Eye (tissue), 1 donor: Measurements from ENCODE around the gene CNGB1.
A peak's percentile ranks its signal among the peaks of the same experiment; 100 is the strongest.
"Not testable (repeated sequence)": the region's sequence is repeated elsewhere in the genome, so short reads cannot be mapped to it uniquely, and the experiment has no call there.

Experiments used
- DNase-seq: peaks from one replicate; pipeline ENCODE4 v3.0.0-alpha.2; 2015

CNGB1 gene

DNA sequence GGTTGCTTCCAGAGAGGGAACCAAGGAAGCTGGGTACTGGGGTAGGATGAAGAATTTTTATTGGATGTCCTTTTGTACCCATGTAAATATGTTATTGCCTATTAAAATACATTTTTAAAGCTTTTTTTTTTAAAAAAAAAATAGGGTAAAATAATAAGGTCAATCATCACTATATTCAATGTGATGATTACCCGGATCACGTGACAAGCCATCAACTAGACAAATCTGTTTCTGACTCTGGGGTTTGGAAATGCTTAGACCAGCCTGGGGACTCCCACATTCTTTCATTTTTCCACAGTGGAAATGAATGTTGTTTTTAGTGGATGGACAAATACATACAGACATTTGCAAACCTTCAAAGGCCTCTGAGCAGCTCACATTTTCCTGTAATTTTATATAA, 88.7 kb downstream of the CNGB1 start:
- no peak for DNase-seq

DNA sequence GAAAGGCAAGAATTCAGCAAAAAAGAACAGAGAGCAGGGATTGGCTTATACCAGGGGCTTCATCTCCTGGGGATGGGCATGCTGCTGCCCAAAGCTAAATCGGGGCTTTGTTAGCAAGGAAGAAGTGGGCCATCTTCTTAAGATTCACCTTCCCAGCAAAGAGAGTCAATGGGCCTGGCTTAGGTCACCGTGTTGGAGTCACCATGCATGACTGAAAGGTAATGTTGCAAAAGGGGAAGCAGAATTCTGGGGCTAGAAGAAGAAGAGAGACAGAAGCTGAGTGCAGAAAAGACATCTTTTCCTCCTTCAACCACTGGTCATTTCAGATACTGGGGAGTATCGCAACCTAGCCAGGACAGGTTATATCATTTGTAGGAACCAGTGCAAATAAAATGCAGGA, 92.3 kb downstream of the CNGB1 start:
- no peak for DNase-seq

DNA sequence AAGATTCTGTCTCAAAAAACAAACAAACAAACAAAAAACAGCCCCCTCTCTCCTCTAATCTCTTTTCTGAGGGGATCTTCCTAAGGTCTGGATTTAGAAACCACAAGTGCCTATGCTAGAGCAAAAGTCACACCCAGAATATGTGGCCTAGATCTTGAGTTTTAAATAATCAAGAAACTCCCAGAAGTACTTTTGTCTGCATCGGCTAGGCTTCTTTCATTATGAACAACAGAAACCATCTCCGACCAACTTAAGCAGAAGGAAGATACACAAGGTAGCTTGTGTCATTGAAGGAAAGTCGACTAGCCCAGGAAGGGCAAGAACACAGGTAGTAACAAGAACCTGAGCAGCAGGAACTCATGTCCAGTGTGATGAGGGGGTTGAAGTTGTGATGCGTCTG, 94.7 kb downstream of the CNGB1 start:
- DNase-seq = no peak

DNA sequence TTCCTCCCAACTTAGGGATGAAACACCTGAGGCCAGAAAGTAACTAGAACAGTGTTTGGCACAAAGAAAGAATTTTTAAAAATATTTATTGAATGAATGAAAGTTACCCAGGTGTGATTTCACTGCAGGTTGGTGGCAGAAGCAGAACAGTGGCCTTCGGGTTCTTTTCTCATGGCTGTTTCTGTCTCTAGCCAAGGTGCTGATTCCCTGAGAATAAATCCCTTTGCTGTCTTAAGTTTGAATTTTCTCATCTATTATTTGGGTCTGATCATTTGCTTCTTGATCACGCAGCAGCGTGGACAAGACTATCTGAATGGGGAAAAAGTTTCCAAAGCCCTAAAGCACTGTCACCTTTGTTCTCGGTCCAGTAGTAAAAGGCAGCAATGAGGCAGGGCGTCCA, 95.6 kb downstream of the CNGB1 start:
- DNase-seq = no peak

DNA sequence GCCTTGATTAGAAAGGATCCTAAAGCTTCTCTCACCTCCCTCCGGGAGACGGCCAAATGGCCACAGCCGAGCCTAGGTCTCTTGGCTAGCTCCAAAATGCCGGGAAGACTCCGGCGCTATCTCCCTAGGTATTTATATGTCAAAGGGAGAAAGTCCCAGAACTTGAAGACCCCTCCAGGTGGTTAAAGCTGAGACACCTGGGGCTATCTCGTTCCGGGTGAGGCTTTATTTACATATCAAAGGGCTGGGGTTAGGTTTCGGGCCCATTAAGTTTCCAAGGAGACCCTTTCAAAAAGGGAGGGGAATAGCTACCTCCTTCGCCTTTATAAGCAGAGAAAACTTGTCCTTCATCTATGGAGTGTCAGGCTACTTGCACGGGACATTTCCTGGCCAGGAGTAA, 97.7 kb downstream of the CNGB1 start:
- no peak for DNase-seq

DNA sequence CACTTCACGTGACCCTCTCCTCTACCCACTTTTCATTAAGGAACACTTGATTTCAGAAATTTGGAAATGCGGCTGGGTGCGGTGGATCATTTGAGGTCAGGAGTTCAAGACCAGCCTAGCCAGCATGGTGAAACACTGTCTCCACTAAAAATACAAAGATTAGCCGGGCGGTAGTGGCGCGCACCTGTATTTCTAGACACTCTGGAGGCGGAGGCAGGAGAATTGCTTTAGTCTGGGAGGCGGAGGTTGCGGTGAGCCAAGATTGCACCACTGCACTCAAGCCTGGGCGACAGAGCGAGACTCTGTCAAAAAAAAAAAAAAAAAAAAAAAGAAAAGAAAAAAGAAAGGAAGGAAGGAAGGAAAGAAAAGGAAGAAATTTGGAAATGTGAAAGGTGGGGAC, 98.2 kb downstream of the CNGB1 start:
- DNase-seq = not testable (repeated sequence)

DNA sequence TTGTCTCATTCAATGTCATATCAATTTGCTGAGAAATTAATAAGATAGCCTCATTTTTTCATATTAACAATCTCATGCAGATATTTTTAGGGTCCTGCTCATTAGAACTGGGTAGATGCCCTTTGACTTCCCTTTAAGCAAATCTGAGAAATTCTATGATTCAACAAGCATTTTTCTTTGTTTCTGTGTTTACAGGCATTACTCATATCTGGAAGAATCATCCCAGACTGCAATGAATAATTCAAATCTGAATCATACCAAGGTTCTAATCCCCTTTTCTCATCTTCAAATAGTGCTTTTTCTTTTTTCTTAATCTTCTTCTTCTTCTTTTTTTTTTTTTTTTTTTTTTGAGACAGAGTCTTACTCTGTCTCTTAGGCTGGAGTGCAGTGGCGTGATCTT, 99.5 kb downstream of the CNGB1 start:
- DNase-seq = no peak

DNA sequence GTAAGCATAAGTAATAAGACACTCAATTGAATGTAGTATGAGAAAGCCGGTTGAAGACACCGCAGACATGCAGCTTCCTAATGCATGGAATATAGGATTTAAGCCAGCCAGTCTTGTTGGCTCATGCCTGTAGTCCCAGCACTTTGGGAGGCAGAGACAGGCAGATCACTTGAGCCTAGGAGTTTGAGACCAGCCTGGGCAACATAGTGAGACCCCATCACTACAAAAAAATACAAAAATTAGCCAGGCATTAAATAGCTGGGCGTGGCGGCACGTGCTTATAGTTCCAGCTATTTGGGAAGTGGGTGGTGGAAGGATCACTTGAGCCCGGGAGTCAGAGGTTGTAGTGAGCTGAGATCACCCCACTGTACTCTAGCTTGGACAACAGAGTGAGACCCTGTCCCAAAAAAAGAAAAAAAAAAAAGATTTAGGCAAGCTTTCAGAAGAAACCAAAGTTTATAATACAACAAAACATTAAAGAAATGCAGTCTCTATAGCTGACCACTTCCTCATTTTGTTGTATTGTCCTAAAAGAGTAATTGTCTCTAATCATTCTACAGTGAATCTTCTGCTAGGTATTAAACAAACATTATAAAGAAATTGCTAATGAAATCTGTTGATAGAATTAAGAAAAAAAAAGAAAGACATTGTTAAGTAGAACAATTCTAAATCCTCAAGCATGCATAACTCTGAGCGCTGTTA, 100.0 kb downstream of the CNGB1 start:
- DNase-seq = no peak

DNA sequence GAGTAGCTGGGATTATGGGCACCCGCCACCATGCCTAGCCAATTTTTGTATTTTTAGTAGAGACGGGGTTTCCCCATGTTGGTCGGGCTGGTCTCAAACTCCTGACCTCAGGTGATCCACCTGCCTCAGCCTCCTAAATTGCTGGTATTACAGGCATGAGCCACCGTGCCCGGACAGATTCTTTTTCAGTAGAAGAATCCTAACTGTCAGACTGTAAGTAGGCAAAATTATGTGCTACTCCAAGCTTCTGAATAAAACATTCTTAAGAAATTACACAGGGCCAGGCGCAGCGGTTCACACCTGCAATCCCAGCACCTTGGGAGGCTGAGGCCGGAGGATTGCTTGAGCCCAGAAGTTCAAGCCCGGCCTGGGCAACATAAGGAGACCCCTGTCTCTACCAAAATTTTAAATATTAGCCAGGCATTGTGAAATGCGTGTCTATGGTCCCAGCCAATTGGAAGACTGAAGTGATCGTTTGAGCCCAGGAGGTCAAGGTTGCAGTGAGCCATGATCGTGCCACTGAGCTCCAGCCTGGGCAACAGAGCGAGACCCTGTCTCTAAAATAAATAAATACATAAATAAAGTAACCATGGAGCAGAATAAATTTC, 101.9 kb downstream of the CNGB1 start:
- DNase-seq = no peak

DNA sequence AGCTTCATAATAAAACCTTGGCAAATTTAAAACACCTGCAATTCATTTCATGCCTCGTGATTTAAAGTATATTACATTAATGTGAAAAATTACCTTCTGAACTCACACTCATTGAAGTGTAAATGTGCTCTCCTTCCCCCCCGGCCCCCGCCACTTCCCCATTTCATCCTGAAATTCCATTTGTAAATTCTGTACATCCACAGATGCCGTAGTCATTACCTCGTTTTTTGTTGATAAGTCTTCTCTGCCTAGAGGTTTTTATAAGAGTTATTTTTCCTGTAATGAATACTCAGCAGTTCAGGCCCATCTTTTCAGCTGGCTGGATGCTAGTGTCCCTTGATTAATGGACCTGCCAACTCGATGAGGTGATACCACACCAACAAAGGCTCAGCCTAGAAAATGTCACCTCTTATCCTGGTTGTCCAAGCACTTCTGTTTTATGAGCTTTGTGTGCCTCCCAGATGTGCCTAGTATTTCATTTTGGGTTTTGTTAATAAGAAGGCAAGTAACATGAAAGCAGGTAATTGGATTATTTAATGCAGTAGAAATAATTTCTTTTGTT, 103.8 kb downstream of the CNGB1 start:
- no peak for DNase-seq

DNA sequence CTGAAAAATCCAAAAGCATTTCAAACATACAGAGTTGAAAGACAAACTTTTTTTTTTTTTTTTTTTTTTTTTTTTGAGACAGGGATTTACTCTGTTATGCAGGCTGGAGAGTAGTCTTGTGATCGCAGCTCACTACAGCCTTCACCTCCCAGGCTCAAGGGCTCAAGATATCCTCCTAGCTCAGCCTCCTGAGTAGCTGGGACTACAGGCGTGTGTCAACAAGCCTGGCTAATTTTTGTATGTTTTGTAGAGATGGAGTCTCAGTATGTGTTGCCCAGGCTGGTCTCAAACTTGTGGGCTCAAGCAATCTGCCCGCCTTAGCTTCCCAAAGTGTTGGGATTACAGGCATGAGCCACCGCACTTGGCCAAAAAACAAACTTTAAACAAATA, 104.4 kb downstream of the CNGB1 start:
- DNase-seq = no peak

DNA sequence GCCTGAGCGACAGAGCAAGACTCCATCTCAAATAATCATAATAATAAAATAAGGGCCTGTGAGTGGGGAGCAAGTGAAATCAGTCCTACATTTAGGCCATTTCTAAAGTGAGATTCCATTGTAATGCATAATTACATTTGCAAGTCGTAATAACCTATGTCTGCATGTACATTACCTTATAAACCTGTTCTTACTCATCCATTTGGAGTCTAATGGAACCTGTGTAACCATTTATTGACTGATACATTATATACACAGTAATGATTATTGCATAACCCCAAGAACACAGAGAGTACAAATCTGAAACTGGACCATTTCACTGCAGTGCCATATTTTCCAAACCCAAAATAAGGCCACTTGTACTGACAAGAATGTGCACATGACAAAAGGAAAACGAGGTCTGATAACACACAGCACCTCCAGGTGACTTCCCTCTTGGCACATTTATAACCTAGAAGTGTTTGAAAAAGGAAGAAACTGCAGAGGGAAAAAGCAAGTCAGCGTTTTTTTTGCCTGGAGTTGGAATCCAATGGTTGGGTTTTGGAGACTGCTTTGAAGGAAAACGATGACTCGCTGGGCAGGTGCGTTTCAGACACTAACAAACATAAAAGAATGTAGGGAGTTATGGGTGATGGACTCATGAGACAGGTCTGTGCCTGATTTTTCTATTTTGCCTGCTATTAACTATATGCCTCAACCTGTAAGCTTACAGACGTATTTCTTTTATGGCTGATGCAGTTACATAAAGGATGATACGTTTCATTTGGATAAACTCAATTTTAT, 105.0 kb downstream of the CNGB1 start:
- no peak for DNase-seq

DNA sequence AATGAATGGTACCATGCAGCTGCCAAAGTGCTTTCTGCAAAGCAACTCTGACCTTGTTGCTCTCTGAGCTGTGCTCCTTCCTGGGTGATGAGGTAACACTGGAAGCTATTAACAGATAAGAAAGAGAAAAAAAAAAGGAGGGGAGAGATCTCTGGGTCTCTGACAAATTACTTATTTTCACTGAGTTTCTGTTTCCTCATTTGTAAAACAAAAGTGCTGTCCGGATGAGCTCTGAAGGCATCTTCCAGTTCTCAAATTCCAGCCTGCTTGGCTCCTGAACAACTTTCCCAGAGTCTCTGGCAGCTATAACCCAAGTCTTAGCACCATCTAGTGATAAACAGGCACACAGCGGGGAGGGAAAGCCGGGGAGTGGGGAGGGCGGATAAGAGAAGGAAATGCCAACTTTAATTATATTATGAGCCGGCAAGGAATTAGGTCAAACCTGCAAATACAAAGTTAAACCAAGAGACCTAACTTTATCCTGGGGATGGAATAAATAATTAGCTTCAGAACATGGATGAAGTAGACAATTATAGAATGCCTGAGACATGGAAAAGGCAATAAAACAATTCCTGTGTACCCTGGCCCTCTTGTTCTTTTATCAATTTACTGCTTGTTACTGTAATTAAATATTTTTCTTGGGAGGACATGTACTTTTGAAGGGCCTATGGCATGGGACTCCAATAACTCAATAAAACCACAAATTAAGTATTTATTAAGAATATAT, 107.3 kb downstream of the CNGB1 start:
- peak; percentile 86 for DNase-seq

DNA sequence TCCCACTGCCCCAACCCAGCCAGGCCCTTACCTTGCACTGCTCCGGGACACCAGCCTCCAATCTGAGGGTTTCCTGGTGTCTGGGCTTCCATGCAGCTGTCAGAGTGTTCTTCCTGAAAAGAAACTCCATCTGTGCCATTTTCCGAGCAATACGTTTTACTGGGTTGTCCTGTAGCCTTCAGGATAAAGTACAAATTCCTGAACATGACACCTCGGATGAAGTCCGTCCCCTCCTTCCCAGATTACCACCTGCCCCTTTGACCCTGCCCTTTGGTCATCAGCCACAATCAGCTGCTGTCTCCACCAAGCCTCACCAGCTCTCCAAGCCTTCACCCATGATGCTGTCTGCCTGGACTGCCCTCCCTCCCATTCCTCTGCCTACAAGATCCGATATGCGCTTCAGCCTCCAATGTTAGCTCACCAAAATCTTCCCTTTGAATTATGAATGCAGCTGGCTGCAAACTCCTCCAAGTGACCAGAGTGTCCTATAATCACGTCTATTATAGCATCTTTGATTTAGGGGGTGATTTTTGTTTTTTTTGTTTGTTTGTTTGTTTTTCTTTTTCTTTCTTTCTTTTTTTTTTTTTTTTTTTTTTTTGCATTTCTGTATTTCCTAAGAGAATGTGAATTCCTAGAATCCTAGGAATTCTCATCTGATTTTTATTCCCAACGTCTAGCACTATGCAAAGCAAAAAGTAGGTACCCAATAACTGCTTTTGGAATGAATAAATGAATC, 108.1 kb downstream of the CNGB1 start:
- no peak for DNase-seq

DNA sequence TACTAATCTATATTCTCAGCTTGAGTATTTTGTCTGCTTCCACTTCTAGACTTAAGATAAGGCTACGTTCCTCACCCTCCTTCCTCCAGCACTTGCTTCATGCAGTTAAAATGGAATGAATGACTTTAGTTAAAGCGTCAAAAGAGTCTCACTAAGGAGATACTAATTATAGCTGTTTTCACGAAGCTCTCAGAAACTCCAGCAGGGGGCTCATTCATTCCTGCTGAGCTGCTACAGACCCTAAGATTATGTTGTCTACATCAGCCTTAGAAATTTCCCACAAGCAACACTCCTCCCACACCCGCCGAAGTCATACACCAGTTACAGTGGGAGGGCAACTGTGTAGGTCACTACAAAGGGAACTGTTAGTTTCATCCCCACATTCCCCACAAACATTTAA, 111.6 kb downstream of the CNGB1 start:
- DNase-seq = no peak

DNA sequence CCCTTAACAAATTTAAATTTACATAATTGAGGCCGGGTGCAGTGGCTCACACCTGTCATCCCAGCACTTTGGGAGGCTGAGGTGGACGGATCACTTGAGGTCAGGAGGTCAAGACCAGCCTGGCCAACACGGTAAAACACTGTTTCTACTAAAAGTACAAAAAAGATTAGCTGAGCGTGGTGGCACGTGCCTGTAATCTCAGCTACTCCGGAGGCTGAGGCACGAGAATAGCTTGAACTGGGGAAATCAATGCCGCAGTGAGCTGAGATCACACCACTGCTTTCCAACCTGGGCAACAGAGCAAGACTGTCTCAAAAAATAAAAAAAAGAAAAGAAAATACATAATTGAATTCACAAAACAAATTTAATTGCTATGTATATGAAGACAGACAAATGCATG, 112.3 kb downstream of the CNGB1 start:
- DNase-seq = no peak

DNA sequence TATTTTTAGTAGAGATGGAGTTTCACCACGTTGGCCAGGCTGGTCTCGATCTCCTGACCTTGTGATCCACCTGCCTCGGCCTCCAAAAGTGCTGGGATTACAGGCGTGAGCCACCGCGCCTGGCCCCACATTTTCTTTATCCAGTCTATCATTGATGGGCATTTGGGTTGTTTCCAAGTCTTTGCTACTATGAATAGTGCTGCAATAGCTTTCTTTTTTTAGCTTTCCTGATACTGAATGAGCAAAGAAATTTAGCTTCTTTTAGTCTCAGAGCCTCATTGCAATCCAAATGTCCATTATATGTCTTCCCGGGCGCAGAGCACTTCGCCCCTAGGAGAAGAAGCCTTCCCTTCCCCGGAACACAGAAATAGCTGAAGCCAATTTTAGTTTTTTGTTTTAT, 112.9 kb downstream of the CNGB1 start:
- DNase-seq = not testable (repeated sequence)

DNA sequence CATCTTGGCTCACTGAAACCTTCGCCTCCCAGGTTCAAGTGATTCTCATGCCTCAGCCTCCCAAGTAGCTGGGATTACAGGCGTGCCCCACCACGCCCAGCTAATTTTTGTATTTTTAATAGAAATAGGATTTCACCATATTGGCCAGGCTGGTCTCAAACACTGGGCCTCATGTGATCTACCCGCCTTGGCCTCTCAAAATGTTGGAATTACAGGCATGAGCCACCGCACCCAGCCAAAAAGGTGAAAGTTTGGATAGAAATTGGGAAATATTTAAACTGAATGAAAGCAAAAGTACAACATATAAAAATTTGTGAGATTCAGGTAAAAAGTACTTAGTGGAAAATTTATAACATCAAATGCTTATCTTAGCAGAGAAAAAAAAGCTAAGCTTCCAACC, 115.7 kb downstream of the CNGB1 start:
- no peak for DNase-seq

DNA sequence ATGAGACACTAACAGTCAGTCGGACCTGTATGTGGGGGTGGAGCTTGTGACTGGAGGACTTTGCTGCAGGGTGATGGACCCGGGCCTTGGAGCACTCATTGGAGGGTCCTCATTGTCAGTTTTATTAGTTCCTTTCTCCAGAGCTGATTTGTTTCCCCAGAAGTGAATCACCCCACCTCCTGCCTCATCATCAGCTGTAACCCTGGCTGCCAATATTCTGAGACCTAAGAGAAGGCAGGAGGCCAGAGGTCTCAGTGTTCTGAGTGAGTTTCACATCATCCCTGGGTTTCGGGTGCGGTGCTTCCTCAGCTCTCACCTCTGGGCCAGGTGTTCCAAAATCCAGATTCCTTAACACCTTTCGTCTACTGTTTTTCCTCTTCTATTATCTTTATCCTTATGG, 118.7 kb downstream of the CNGB1 start:
- no peak for DNase-seq

DNA sequence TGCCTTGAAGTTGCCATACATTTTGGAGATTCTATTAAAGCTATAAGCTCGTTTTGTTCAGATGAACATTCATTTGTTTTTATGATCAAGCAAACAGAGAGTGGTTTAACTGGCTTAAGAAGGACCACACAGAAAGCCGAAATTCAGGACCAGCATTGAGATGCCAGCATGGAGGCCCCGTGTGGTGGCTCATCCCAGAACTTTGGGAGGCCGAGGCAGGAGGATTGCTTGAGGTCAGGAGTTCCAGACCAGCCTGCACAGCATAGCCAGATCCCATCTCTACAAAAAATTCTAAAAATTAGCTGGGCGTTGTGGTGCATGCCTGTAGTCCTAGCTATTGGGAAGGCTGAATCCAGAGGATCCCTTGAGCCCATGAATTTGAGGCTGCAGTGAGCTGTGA, 122.7 kb downstream of the CNGB1 start:
- DNase-seq = no peak

DNA sequence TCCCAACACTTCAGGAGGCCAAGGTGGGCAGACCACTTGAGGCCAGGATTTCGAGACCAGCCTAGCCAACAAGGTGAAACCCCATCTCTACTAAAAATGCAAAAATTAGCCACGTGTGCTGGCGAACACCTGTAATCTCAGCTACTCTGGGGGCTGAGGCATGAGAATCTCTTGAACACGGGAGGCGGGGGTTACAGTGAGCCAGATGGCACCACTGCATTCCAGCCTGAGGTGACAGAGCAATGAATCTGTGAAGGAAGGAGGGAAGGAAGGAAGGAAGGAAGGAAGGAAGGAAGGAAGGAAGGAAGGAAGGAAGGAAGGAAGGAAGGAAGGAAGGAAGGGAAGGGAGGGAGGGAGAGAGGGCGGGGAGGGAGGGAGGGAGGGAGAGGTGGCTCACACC, 124.0 kb downstream of the CNGB1 start:
- DNase-seq = not testable (repeated sequence)

DNA sequence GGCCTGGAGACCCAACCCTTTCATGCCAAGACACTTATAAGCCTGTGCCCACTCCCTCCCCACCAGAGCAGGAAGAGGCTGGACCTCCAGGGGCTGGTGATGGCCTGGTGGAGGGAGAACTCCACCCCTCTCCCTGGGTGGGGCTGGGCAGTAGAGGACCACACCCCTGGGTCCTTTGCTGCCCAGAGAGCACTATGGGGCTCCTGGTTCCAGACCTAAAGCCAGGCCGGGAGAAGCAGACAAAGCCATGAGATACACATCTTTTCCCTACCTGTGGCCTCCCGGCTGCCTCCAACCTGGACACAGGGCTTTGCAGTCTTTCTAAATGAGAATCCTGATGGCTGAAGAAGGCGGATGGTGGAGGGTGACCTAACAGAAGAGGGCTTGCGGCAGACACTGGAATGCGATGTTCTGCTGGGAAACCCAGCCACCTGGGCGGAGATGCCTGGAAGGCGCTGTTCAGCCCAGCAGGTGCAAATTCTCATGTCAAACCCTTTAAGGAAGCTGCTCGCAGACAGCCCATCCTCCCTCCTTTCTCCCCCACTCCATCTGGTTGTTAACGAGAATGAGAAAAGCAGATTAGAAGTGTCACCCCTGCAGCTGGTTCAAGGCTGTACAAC, 124.7 kb downstream of the CNGB1 start:
- DNase-seq = peak; percentile 80
